ENCODE data around the gene TMEM63B. TPM values are rescaled to one million over a fixed set of nuclear protein-coding genes. Genes with fewer than 3 reads are reported as not detected.
"Not testable (repeated sequence)": the region's sequence is repeated elsewhere in the genome, so short reads cannot be mapped to it uniquely, and the experiment has no call there.

Gene TMEM63B
- total and polyA plus RNA-seq, 2 experiments from 2014 or later: 51.7 to 52.4 TPM

DNA sequence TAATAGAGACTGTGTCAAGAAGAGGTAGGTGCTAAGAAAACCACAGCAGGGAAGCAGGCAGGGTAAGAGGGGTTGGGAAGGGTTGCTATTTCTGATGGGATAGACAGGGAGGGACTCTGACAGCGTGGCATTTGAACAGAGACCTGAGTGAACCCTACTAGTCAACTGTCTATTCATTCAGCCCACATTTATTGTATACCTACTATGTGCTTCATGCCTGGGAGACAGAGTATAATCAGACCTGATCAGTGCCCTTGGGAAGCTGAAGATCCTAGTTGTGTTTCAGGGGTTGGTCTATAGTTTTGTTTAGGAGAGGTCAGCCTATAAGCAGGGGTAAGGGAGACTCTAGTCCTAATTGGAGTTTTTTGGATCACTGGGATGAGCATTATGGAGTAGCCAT lies 16.4 kb downstream of the TMEM63B start:
- no peaks in the 10 kb centered on the region for H3K4me1 ChIP-seq (ENCODE audit: low read depth)
- H3K27me3 ChIP-seq: no peaks in the 10 kb centered on the region
- no peak for DNase-seq (ENCODE audit: low read depth in 1 of 2, low spot score in 1 of 2)
- no peak overlapping the region for H3K27ac ChIP-seq
- TF ChIP-seq, protein P1, sequence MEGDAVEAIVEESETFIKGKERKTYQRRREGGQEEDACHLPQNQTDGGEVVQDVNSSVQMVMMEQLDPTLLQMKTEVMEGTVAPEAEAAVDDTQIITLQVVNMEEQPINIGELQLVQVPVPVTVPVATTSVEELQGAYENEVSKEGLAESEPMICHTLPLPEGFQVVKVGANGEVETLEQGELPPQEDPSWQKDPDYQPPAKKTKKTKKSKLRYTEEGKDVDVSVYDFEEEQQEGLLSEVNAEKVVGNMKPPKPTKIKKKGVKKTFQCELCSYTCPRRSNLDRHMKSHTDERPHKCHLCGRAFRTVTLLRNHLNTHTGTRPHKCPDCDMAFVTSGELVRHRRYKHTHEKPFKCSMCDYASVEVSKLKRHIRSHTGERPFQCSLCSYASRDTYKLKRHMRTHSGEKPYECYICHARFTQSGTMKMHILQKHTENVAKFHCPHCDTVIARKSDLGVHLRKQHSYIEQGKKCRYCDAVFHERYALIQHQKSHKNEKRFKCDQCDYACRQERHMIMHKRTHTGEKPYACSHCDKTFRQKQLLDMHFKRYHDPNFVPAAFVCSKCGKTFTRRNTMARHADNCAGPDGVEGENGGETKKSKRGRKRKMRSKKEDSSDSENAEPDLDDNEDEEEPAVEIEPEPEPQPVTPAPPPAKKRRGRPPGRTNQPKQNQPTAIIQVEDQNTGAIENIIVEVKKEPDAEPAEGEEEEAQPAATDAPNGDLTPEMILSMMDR (IDR thresholded peaks at IDR 0.05; ENCODE audit: low read depth, low read length): no peak
- H3K9me3 ChIP-seq (ENCODE audit: low read depth): no peaks in the 10 kb centered on the region
- H3K36me3 ChIP-seq: peaks cover 27% of the 10 kb centered on the region
- no peak overlapping the region for H3K4me3 ChIP-seq

DNA sequence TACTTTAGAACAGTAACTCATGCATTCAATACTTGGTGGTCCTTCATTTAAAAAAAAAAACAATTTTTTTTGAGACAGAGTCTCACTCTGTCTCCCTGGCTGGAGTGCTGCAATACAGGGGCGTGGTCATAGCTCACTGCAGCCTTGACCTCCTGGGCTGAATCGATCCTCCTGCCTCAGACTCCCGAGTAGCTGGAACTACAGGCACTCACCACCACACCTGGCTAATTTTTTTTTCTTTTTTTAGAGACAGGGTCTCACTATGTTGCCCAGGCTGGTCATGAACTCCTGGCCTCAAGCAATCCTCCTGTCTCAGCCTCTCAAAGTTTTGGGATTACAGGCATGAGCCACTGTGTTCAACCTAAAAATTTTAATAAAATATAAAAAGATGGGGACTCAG lies 17.2 kb downstream of the TMEM63B start:
- H3K36me3 ChIP-seq: peaks cover 31% of the 10 kb centered on the region
- H3K27me3 ChIP-seq; DNase-seq (ENCODE audit: low read depth in 1 of 2, low spot score in 1 of 2); H3K4me3 ChIP-seq; H3K9me3 ChIP-seq (ENCODE audit: low read depth); H3K27ac ChIP-seq; H3K4me1 ChIP-seq (ENCODE audit: low read depth): not testable (repeated sequence)

DNA sequence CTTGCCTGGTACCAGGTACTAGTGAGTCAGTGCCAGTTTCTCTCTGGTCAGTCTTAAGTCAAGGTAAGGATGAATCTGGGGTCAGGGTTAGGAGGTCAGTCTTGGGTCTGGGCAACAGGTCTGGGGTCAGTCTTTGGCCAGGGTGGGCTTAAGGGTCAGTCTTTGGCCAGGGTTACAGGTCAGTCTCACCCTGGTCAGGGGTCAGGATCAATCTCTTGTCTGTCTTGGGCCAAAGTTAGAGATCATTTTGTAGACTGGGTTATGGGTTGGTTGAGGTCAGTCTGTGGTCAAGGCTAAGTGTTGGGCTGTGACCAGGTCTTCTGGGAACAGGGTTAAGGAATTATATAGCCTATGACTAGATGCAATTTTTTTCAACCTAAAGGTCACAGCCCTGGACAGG lies 18.5 kb downstream of the TMEM63B start:
- no peak for DNase-seq (ENCODE audit: low read depth in 1 of 2, low spot score in 1 of 2)
- no peaks in the 10 kb centered on the region for H3K4me1 ChIP-seq (ENCODE audit: low read depth)
- TF ChIP-seq, protein P1 (IDR thresholded peaks at IDR 0.05; ENCODE audit: low read depth, low read length): no peak
- peaks cover 29% of the 10 kb centered on the region for H3K36me3 ChIP-seq
- H3K27ac ChIP-seq: no peak overlapping the region
- no peaks in the 10 kb centered on the region for H3K27me3 ChIP-seq
- H3K9me3 ChIP-seq (ENCODE audit: low read depth): no peaks in the 10 kb centered on the region
- H3K4me3 ChIP-seq: no peak overlapping the region

DNA sequence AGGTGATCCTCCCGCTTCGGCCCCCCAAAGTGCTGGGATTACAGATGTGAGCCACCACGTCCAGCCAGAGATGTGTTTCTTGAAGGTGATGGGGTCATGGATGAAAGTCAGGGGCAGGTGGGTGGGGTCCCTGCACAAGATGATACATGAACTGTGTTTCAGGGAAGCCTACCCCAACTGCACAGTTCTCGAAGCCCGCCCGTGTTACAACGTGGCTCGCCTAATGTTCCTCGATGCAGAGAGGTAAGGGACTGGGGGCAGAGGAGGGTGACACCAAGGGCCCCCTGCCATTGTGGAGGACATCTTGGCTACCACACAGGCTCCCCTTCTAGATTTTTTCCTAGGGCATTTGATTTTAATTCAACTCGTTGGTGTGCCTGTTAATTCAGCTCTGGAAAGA lies 19.3 kb downstream of the TMEM63B start:
- Histone ChIP-seq H3K27ac (no peak overlapping the region), H3K9me3 (ENCODE audit: low read depth) (no peaks in the 10 kb centered on the region), H3K4me3 (no peak overlapping the region), H3K27me3 (no peaks in the 10 kb centered on the region), H3K4me1 (ENCODE audit: low read depth) (no peaks in the 10 kb centered on the region), H3K36me3 (peaks cover 23% of the 10 kb centered on the region)
- no peak for DNase-seq (ENCODE audit: low read depth in 1 of 2, low spot score in 1 of 2)
- TF ChIP-seq, protein P1 (IDR thresholded peaks at IDR 0.05; ENCODE audit: low read depth, low read length): no peak

DNA sequence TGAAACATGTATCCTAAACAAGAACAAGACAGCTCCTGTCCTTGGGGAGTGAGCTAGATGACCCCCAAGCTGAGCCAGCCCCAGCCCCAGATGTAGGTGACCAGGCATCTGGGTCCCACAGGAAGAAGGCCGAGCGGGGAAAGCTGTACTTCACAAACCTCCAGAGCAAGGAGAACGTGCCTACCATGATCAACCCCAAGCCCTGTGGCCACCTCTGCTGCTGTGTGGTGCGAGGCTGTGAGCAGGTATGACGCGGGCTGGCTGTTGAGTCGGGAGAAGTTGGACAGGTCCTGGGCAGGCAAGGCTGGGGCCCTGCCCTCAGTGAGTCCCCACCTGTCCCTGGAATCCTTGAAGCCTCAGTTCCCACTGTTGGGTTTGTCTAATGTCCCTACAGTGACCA lies 19.9 kb downstream of the TMEM63B start:
- TF ChIP-seq, protein P1 (IDR thresholded peaks at IDR 0.05; ENCODE audit: low read depth, low read length): no peak
- no peaks in the 10 kb centered on the region for H3K9me3 ChIP-seq (ENCODE audit: low read depth)
- H3K4me1 ChIP-seq (ENCODE audit: low read depth): no peaks in the 10 kb centered on the region
- no peak for DNase-seq (ENCODE audit: low read depth in 1 of 2, low spot score in 1 of 2)
- no peaks in the 10 kb centered on the region for H3K27me3 ChIP-seq
- no peak overlapping the region for H3K27ac ChIP-seq
- H3K36me3 ChIP-seq: peaks cover 23% of the 10 kb centered on the region
- no peak overlapping the region for H3K4me3 ChIP-seq

DNA sequence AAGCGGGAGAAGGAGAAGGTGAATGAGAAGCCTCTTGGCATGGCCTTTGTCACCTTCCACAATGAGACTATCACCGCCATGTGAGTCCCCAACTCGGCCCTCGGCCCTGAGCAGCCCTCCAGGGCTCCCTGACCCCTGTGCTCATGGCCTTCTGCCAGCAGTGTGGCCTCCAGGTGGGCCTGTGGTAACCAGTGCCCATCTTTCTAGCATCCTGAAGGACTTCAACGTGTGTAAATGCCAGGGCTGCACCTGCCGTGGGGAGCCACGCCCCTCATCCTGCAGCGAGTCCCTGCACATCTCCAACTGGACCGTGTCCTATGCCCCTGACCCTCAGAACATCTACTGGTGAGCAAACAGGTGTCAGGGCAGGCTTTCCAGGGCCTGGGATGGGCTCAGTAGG lies 21.0 kb downstream of the TMEM63B start:
- no peaks in the 10 kb centered on the region for H3K9me3 ChIP-seq (ENCODE audit: low read depth)
- DNase-seq (ENCODE audit: low read depth in 1 of 2, low spot score in 1 of 2): no peak
- TF ChIP-seq, protein P1 (IDR thresholded peaks at IDR 0.05; ENCODE audit: low read depth, low read length): no peak
- H3K4me1 ChIP-seq (ENCODE audit: low read depth): no peaks in the 10 kb centered on the region
- H3K27ac ChIP-seq: no peak overlapping the region
- H3K27me3 ChIP-seq: no peaks in the 10 kb centered on the region
- peaks cover 23% of the 10 kb centered on the region for H3K36me3 ChIP-seq
- no peak overlapping the region for H3K4me3 ChIP-seq
